ENCODE data around the gene LAMP2. TPM values are rescaled to one million over a fixed set of nuclear protein-coding genes. Genes with fewer than 3 reads are reported as not detected.

The LAMP2 gene
- total and polyA plus RNA-seq, 2 of the 4 experiments (the other 2 are of a cell fraction) = 78.1 to 129 TPM

GRCh38 chrX:120512222-120512621 is 43.1 kb upstream of the LAMP2 start:
- H2BK15ac ChIP-seq (ENCODE audit: low read depth, low read length) = no peak overlapping the region
- H4K91ac ChIP-seq (ENCODE audit: insufficient read depth, low read depth, low read length) = no peak overlapping the region
- no peaks in the 10 kb centered on the region for H4K20me1 ChIP-seq (ENCODE audit: insufficient read depth, low read length)
- H2BK5ac ChIP-seq (ENCODE audit: low read depth, low read length, poor library complexity, severe bottlenecking) = no peak overlapping the region
- H3K27ac ChIP-seq (ENCODE audit: insufficient read depth, low read length) = no peak overlapping the region
- H4K5ac ChIP-seq (ENCODE audit: low read depth, low read length) = no peak overlapping the region
- no peak overlapping the region for H2AFZ ChIP-seq (replicated peaks; ENCODE audit: low read length, poor library complexity)
- H3K23ac ChIP-seq (ENCODE audit: low read depth, low read length) = no peak overlapping the region
- no peak overlapping the region for H2AK5ac ChIP-seq (ENCODE audit: low read depth, low read length)
- no peaks in the 10 kb centered on the region for H3K79me1 ChIP-seq (ENCODE audit: low read depth in 1 of 2, low read length in 2 of 2)
- no peak overlapping the region for H3K14ac ChIP-seq (replicated peaks; ENCODE audit: low read depth, low read length)
- H3K36me3 ChIP-seq (ENCODE audit: control insufficient read depth, insufficient read depth, low read length) = no peaks in the 10 kb centered on the region
- no peak overlapping the region for H2BK120ac ChIP-seq (ENCODE audit: low read depth, low read length)
- no peak for DNase-seq
- no peaks in the 10 kb centered on the region for H3K9me1 ChIP-seq (ENCODE audit: insufficient read depth, low read length)
- ChIA-PET POLR2A (ENCODE audit: unreplicated experiment) (no interaction called here), CTCF (no interaction called here)
- no peaks in the 10 kb centered on the region for H3K9me3 ChIP-seq (ENCODE audit: control insufficient read depth, insufficient read depth, low read length)
- no peak overlapping the region for H3K9ac ChIP-seq (ENCODE audit: low read depth, low read length)
- H4K8ac ChIP-seq (ENCODE audit: low read depth in 2 of 2, low read length in 2 of 2) = no peak overlapping the region
- no peak overlapping the region for H3K4ac ChIP-seq (ENCODE audit: low read depth, low read length)
- intact Hi-C loops (cut with micrococcal nuclease) = no loop called here
- dilution Hi-C loops (cut with HindIII; ENCODE audit: low sequenced_read_pairs, unreplicated experiment) = no loop called here
- in situ Hi-C loops (cut with MboI; ENCODE audit: low sequenced_read_pairs) = loop anchor here (25.0 kb wide), 1 partner anchor 250 kb away; no protein-coding TSS in a partner anchor
- H3K4me2 ChIP-seq (ENCODE audit: low read depth, low read length) = no peak overlapping the region
- ATAC-seq (ENCODE audit: low read depth) = no peak
- H3K27me3 ChIP-seq (ENCODE audit: control insufficient read depth, insufficient read depth, low read length) = no peaks in the 10 kb centered on the region
- no peak overlapping the region for H2BK20ac ChIP-seq (ENCODE audit: low read depth, low read length)
- TF ChIP-seq BHLHE40 (IDR thresholded peaks at IDR 0.05; ENCODE audit: low read depth, low read length) = no peak
- no peak for TF ChIP-seq FOS (IDR thresholded peaks at IDR 0.05; ENCODE audit: low read depth, low read length)
- no peak for TF ChIP-seq POLR2A (IDR thresholded peaks at IDR 0.05; ENCODE audit: low read depth, low read length)
- TF ChIP-seq NFE2L2 (IDR thresholded peaks at IDR 0.05; ENCODE audit: low read depth, low read length) = no peak
- no peak for TF ChIP-seq CHD1 (IDR thresholded peaks at IDR 0.05; ENCODE audit: low read depth, low read length)
- TF ChIP-seq RCOR1 (IDR thresholded peaks at IDR 0.05; ENCODE audit: insufficient replicate concordance, low read length) = no peak
- TF ChIP-seq SMC3 (IDR thresholded peaks at IDR 0.05; ENCODE audit: low read depth, low read length) = no peak
- TF ChIP-seq RFX5 (IDR thresholded peaks at IDR 0.05; ENCODE audit: low read depth, low read length) = no peak
- TF ChIP-seq CEBPB (IDR thresholded peaks at IDR 0.05; ENCODE audit: low read depth, low read length) = no peak
- no peak overlapping the region for H2AK9ac ChIP-seq (replicated peaks; ENCODE audit: low read depth, low read length, poor library complexity)
- no peaks in the 10 kb centered on the region for H3K4me1 ChIP-seq (ENCODE audit: control insufficient read depth, insufficient read depth, low read length)
- H3K18ac ChIP-seq (ENCODE audit: low read depth, low read length) = no peak overlapping the region
- BruUV-seq (replicated peaks) = no TSS peak
- no peak overlapping the region for H3K56ac ChIP-seq (ENCODE audit: extremely low read depth, insufficient read depth, low read length)
- no peak overlapping the region for H3K4me3 ChIP-seq (ENCODE audit: insufficient read depth, low read depth, low read length)
- 60% methylated on average over 1 of the region's 3 CpGs; no CpG with 5 or more reads in 1 of the 2 experiments for WGBS, 2 experiments (ENCODE audit: extremely low coverage in 2 of 2, insufficient read length in 1 of 2)

Data from IMR-90 (cell line).